HG02840 (cell line): ENCODE measurements around the gene PRDM1.

Experiments used
- ATAC-seq: cut with Tn5 transposase; IDR thresholded peaks from one replicate; pipeline ENCODE4 v1.9.1; 2021; ENCODE audit warnings: mild to moderate bottlenecking, moderate library complexity, moderate number of reproducible peaks; ENCODE audit not compliant: unreplicated experiment, low FRiP score

PRDM1 gene

DNA sequence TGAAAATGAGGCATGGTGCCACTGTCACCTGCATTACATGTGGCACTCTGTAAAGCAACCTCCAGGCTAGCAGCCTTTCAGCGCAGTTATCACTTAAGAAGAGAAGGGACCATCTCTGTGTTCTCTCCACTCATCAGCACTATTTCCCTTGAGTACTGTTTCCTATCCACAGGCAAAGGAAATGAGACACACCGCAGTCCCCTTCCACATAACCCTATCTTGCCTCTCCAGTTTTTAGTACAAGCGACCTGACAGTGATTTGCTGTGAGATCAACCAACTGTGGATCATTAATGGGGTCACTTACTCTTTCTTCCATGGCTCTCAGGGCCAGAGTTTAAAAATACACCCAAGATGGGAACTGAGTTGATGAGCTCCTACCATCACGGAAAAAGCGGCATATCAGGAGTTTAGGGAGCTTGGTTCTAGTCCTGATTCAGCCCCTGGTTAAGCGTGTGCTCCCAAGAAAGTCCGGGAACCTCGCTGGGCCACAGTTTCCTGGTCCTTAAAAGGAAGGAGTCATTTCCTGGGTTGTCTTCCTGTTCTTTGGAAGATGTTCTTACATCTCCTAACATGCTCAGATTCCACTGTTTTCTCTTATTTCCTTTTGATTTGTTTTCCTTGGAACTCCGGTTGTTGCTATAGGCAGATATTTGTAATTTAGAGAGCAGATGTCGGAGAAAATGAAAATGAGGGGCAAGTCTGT lies 27.3 kb downstream of the PRDM1 start:
- no peak for ATAC-seq

DNA sequence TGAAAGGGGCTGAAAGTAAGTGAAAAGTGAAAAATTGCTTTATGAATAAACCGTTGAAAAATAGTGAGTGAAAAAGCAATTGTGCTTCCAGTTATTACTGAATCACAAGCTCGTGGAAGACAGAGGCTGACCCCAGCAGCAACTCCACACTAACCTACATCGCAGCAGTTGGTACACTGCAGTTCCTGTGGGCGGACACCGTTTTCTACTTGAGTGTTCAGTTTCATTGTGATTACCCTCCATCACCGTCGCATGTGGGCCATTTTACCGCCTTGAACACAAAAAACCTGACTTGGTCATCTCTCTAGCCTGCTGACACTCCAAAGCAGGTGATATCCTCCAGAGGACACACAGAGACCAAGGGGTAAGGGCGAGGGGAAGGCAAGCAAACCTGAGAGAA lies 28.4 kb downstream of the PRDM1 start:
- peak; percentile 73 for ATAC-seq

DNA sequence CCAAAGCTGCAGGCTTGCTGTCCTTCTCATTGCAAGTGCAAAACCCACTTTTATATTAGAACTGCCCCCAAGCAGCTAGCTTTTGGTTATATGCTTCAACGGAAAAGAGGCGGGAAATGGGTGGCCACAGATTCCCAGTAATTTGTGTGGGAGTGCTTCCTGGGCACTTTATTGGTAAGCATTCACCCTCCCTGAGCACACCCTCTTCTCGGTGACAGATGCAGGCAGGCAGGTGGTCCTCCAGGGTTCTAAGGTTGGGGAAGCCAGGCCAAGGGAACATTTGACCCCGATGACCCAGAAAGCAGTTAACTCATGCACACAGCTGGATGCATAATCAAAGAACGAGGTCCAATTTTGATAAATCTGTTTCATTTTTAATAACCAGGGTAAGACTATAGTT lies 29.1 kb downstream of the PRDM1 start:
- no peak for ATAC-seq

GRCh38 chr6:106116125-106116832 lies 30.1 kb downstream of the PRDM1 start:
- ATAC-seq: no peak

DNA sequence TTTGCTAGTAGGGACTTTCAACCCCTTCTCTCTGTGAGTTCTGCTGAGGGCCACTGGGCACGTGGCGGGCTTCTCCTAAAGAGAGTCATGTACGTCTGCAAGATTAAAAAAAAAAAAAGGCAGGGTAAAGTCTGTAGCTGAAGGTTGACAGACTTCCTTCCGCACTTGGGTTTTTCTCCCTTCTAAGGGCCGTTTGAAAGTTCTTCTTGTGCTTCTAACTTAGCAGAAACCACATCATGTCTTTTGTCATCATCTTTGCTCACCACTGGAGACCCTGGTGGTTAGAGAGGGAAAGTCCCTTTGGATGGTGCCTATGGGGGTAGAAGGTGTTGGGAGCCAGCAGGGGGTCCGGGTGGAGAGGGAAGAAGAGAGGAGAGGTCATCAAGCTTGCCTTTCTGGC lies 31.4 kb downstream of the PRDM1 start:
- ATAC-seq: no peak

GRCh38 chr6:106118835-106119431 lies 32.8 kb downstream of the PRDM1 start:
- no peak for ATAC-seq

DNA sequence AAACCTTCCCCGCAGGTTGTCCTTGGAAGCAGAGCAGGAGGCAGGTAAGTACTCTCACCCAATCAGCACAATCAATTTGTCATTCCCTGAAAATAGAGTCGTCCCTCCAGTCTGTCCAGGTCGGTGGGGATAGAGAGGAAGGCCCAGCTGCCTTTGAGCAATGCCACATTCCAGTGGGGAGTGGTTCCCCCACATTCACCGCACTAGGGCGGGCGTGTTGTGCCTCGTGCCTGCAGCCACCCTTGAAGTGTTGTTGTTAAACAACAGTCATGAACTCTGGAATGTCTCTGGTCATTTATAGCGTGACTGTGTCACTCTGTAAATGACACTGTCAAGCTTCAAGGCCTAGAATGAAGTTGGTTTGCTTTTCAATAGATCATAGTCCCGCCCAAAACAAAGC lies 33.4 kb downstream of the PRDM1 start:
- no peak for ATAC-seq

DNA sequence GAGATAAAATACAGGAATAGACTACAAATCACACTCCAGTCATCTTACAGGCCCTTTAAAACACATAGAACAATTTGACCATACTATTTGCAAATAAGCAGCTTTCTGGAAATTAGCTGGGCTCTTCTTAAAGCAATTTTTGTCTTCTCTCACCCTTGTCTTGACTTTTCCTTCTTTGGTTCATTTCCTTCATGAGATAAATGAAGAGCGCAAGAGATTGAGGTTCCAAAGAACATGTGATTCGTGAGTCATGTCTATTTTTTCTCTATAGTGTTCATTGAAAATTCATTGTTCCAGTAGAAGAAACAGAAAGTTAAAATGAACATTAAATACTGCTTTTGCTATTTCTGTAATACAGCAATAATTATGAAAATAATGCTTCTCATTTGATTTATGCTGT lies 33.9 kb downstream of the PRDM1 start:
- ATAC-seq: no peak

- ATAC-seq: no peak
Measured at GRCh38 chr6:106120406-106120805, 34.3 kb downstream of the PRDM1 start.

DNA sequence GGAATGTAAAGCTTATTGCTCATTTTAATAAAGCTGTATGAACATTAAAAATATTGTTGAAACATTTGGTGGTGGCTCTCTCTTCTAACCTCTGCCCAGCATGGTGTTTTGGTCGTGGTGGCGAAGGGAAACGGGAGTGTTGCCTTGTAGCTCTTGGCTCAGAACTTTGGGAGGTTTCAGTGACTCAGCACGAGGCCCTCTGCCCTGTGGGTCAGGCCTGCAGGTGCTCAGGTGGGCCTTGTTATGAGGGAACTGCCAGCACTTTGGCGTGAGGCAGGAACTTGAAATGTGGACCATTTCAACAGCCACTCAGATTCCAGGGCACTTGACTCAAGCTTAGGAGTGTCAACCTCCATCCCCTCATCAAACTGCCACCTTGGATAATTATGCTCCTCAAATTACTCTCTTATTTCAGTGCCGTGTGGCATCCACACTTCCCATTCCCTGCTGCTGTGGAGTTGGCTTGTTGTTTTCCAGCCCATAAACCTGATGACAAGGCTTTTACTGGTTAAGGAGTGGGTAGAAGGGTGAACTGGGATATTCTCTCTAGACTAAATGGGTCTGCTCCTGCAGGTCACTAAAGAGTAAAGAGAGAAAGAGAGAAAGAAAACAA lies 36.3 kb downstream of the PRDM1 start:
- ATAC-seq: no peak

DNA sequence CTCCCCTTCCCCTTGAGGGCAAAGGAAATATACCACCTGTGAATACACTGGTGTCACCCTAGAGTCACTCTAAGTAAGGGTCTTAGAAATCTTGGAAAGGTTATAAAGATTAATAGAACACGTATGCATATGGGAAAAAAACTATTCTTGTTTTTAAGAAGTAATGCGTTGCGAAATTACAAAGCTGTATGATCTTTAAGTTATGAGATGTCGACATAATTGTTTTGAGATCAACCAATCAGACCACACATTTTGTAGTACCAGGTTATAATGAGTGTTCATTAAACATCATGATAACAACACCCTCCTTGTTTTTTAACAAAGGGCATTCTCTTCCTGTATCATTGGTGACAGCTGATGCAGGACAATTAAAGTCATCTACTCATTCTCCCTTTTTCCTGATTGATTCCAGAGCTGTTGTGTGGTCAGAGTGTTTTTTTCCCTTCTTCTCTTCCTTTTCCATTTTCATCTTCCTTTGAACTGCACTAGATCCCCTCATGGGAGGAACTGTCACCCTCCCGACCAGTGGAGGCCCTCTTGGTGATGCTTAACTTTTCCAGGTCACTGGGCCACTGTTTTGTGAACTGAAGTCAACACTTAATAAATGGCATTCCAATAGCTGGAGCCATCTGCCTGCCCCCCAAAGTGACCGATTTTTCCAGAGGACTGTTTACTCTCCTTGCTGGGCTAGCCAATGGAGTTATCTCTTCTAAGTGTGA lies 37.0 kb downstream of the PRDM1 start:
- no peak for ATAC-seq

GRCh38 chr6:106124015-106124414 lies 37.9 kb downstream of the PRDM1 start:
- no peak for ATAC-seq

- no peak for ATAC-seq
Measured at GRCh38 chr6:106124437-106125430, 38.6 kb downstream of the PRDM1 start.

GRCh38 chr6:106125925-106126435 lies 39.8 kb downstream of the PRDM1 start:
- ATAC-seq: peak; percentile 59

- no peak for ATAC-seq
Measured at GRCh38 chr6:106126482-106126881, 40.3 kb downstream of the PRDM1 start.

GRCh38 chr6:106128981-106129781 lies 43.0 kb downstream of the PRDM1 start:
- ATAC-seq: no peak

DNA sequence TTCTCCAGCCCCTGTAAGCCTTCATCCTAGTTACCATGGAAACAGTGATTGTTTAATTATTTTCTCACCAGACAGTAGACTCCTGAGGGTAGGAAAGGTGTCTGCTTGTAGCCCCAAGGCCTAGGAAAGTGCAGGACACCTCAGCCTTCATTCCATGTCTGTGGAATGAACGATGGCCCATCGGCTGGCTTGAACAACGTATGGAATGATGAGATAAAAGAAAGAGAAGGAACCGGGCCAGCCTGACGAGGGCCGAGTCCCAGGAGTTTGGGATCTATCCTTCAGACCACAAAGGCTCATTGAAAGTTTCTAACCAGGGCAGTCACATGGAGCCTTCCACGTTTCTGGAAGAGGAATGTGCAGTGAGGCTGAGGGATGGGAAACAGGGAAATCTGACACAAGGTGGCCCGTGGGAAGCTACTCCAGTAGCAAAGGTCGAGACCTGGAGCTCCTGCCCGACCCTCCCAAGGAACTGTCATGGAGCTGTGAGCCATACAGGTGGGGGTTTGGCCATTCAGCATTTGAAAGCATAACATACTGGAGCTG lies 46.1 kb downstream of the PRDM1 start:
- no peak for ATAC-seq

GRCh38 chr6:106133040-106133439 lies 46.9 kb downstream of the PRDM1 start:
- ATAC-seq: no peak
